NCI-H345 treated with DMSO at 0.1 percent for 48 hours (cell line): Measurements from ENCODE around the gene SYN1.

Experiments
- DNase-seq: peaks from one replicate; lab custom pipeline; 2025; ENCODE audit not compliant: unreplicated experiment; lab: John Stamatoyannopoulos, UW

Gene SYN1

GRCh38 chrX:47574076-47574546, 45.5 kb downstream of the SYN1 start:
- DNase-seq = no peak

- no peak for DNase-seq
Measured at GRCh38 chrX:47573341-47574075, 46.1 kb downstream of the SYN1 start.

- DNase-seq = no peak
Measured at GRCh38 chrX:47572773-47573340, 46.8 kb downstream of the SYN1 start.

GRCh38 chrX:47571896-47572295, 47.8 kb downstream of the SYN1 start:
- DNase-seq = no peak

GRCh38 chrX:47571215-47571614, 48.4 kb downstream of the SYN1 start:
- DNase-seq = no peak

GRCh38 chrX:47570794-47571193, 48.9 kb downstream of the SYN1 start:
- no peak for DNase-seq

GRCh38 chrX:47568656-47569295, 50.9 kb downstream of the SYN1 start:
- DNase-seq = no peak

- no peak for DNase-seq
Measured at GRCh38 chrX:47566841-47567240, 52.8 kb downstream of the SYN1 start.

GRCh38 chrX:47564438-47565085, 55.1 kb downstream of the SYN1 start:
- DNase-seq = no peak

GRCh38 chrX:47563801-47564315, 55.8 kb downstream of the SYN1 start:
- no peak for DNase-seq

- no peak for DNase-seq
Measured at GRCh38 chrX:47562615-47563243, 56.9 kb downstream of the SYN1 start.

GRCh38 chrX:47561659-47562151, 58.0 kb downstream of the SYN1 start:
- DNase-seq = no peak

- DNase-seq = peak; percentile 93
Measured at GRCh38 chrX:47560934-47561658, 58.6 kb downstream of the SYN1 start, which contains the start of gene ARAF. TSS of gene ARAF (plus strand) at chrX:47561205. CDS start at chrX:47562968, 1,763 bp downstream.

GRCh38 chrX:47560179-47560933, 59.3 kb downstream of the SYN1 start:
- no peak for DNase-seq

GRCh38 chrX:47558436-47558835, 61.2 kb downstream of the SYN1 start:
- no peak for DNase-seq

- DNase-seq = peak; percentile 81
Measured at GRCh38 chrX:47556045-47556623, 63.5 kb downstream of the SYN1 start.

- no peak for DNase-seq
Measured at GRCh38 chrX:47543496-47543895, 76.2 kb downstream of the SYN1 start.

GRCh38 chrX:47540754-47541538, 78.7 kb downstream of the SYN1 start:
- DNase-seq = peak; percentile 77
